Activated CD8-positive, alpha-beta memory T cell treated with anti-CD3 and anti-CD28 coated beads, Interleukin-2, amount 50 U/mL, for 24 hours (primary cell): Measurements from ENCODE around the gene MAPK10.
"Not testable (repeated sequence)": the region's sequence is repeated elsewhere in the genome, so short reads cannot be mapped to it uniquely, and the experiment has no call there.

Source experiments
- DNase-seq: peaks from one replicate; pipeline ENCODE4 v3.0.0-alpha.2; 2020; ENCODE audit errors: extremely low read depth

Gene MAPK10

DNA sequence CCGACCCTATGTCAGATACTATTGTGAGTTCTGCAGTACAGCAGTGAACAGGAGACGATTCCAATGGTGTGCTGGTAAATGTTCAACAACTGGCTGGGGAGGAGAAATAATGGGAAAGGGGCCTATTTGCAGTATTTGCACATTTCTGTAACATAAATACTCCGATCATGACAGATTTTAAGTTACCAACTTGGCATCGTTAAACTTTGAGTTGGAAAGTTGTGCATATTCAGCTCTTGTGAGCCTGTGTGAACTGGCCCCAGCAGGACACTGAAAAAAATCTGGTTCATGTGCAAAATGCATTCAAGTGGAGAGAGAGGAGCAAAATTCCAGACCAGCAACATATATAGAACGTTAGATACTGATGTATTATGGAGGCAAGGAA lies 175.0 kb downstream of the MAPK10 start:
- DNase-seq, result no peak

DNA sequence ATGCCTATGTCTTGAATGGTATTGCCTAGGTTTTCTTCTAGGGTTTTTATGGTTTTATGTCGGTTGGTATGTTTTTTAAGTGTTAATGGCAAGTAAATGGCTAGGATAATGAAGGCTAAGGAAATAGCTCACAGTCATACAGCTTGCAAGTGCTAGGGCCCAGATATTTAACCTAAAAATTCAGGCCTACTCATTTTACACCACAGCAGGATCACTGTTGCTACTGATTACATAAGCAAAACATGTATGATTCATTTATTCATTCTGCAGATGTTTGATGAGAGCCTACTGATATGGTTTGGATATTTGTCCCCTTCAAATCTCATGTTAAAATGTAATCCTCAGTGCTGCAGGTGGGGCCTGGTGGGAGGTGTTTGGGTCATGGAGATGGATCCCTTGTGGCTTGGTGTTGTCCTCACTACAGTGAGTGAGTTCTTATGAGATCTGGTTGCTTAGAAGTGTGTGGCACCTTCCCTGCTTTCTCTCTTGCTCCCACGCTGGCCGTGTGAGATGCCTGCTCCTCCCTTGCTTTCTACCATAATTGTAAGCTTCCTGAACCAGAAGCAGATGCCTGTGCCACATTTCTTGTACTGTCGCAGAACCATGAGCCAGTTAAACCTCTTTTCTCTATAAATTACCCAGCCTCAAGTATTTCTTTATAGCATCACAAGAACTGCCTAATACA lies 175.5 kb downstream of the MAPK10 start:
- no peak for DNase-seq

DNA sequence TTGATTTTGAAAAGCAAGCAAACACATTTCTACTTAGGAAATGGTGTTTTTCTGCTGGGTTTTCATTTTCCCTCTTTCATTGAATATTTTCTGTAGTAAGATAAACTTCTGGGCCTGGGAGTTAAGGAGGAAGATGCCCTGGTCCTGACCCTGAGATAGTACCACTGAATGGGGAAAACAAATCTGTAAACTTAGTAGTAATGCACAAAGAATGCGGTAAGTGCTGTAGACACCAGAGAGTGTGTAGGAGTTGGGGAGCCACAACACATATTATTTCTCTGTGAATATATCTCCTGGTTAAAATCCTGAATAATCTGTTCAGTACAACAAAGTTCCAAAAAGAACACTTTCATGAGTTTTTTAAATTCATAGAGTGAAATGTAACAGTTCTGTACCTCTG lies 178.3 kb downstream of the MAPK10 start:
- no peak for DNase-seq

DNA sequence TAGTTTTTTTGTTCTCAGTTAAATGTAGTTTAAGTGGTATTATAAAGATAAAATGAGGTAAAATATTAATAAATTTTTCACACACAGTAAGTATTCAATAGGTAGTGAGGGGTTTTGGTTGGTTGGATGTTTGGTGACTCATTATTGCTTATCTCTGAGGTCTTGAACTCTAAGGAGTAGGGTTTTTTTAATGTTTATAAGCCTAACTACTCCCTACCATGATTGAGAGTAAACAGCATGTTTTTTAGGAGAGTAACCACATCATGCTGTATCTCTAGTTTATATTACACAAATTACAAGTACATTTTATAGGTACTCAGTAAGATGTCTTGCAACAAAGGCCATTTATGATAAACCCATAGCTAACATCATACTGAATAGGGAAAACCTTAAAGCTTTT lies 181.6 kb downstream of the MAPK10 start:
- DNase-seq, result no peak

DNA sequence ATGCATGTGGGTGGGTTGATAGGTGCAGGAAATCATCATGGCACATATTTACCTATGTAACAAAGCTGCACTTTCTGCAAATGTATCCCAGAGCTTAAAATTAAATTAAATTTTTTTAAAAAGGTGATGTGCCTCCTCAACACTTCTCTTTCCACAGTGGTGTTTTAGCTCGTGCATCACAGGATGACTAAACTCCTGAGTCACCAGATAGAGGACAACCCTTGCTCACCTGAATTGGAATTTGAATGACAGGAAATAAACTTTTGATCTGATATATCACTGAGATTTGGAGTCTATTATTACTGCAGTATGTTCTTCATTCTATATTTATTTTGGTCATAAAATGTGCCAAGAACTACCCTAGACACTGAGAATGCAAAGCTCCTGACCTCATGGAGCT lies 185.3 kb downstream of the MAPK10 start:
- DNase-seq, result no peak

DNA sequence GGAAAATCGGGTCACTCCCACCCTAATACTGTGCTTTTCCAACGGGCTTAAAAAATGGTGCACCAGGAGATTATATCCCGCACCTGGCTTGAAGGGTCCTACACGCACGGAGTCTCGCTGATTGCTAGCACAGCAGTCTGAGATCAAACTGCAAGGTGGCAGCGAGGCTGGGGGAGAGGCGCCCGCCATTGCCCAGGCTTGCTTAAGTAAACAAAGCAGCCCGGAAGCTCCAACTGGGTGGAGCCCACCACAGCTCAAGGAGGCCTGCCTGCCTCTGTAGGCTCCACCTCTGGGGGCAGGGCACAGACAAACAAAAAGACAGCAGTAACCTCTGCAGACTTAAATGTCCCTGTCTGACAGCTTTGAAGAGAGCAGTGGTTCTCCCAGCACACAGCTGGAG lies 191.5 kb downstream of the MAPK10 start:
- DNase-seq, result not testable (repeated sequence)

DNA sequence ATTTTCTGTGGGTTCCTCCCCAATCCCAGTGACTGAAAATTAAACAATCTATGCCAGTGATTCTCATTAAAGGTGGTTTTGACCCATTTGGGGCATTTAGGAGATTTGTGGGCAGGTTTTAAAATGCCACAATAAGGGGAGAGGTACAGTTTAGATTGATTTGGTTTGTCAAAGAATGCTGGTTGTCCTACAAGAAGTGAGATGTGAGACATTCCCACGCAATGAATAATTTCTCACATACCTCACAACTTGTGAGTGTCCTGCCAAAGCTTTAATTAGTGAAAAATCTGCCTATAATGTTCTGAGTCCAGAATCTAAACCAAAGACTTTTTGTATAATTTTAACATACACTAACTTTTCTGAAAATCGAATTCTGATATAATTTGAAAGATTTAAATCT lies 199.4 kb downstream of the MAPK10 start:
- DNase-seq, result no peak

DNA sequence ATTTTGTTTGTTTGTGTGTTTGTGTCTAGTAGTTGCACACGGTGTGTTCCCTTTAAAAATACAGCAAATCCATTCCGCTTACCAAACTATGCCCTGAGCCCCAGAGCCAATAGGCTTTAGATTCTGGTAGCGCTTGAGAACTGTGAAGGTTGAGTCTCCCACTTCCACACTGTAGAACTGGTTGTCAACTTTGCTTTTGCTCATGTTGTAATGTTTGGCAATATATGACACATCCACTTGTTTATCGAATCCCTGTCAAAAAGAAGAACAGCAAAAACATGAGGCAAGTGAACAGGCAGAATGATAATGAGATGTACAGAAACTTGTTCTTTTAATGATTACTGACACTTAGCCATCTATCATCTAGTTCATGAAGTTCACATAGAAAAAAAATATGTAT lies 200.6 kb downstream of the MAPK10 start:
- no peak for DNase-seq

DNA sequence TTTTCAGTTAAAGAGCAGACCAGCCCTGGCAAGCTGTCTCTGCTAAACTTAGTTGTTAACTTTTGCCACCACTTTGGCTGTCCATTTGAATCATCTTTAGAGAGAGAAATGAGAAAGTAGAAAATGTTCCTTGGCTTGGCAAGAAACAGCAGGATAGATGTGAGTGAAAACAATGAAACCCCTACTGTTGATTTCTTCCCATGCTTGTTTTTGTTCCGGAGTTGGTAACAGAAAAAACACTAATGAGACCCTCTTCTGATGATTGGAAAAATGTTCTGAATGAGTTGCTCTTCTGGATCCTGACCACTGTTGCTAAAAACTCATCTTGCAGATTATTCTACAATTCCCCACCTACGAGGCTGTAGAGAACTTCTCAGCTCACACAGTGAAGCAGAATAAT lies 203.3 kb downstream of the MAPK10 start:
- DNase-seq, result no peak

DNA sequence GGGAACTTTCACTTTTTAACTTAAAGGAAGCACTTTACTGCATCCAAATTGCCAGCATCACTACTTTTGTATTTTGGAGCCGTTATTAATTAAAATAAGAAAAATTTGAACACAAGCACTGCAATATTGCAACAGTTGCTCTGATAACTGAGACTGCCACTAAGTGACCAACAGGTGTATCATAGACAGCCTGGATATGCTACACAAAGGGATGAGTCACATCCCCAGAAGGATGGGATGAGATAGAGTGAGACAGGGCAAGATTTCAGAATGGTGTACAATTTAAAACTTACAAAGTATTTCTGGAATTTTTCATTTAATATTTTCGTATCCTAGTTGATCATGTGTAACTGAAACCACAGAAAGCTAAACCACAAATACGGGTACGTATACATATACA lies 204.1 kb downstream of the MAPK10 start:
- no peak for DNase-seq

DNA sequence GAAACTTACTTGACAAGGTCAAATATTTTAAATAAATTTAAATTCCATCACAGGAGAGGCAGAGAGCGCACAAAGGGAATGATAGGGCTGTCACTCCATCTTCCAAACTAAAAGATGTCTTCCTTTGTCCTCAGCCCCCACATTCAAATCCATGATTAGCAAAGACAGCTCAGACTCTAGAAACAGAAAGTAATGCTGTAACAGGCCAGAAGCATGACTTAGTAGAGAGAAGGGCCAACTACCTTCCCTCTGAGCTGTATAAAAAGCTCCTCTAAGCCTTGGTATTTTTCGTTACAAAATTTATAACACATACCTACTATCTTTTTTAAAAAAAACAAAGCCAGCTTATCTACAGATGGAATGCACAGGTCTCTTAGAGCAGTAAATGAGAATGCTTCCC lies 207.4 kb downstream of the MAPK10 start:
- no peak for DNase-seq

DNA sequence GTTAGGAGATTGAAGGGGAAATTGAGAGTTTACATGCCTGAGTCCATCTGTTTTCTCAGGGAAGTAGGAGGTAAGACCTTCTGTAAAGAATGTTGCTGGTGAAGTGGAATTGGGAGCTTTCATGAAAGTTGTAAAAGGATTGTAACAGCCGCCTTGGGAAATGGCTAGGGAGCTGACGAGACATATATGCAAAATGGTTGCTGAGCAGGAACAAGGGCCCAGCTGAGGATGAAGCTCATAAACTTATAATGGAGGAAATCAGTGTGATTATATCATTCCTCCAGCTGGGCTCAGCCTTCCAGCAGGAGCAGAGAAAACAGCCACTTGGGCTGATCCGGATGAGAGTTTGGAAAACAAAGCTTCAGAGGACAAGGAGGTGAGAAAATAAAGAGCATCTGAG lies 208.7 kb downstream of the MAPK10 start:
- DNase-seq, result no peak

DNA sequence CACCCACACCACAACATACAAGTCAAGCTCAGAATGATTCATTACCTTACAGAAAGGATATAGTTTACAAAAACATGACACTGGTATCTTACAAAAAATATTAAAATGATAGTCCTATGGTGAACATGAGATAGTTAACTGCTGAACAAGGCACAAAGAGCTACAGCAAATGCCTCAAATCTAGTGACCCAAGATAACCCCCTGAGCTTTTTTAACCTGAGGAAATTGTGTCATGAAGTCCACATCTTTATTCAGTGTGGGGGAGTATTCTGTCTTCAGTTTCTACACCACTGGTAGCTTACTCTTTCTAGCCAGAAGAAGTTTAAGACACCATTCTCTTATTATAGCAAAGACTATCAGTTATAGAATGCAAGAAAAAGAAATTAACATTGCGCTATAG lies 218.7 kb downstream of the MAPK10 start:
- DNase-seq, result no peak

DNA sequence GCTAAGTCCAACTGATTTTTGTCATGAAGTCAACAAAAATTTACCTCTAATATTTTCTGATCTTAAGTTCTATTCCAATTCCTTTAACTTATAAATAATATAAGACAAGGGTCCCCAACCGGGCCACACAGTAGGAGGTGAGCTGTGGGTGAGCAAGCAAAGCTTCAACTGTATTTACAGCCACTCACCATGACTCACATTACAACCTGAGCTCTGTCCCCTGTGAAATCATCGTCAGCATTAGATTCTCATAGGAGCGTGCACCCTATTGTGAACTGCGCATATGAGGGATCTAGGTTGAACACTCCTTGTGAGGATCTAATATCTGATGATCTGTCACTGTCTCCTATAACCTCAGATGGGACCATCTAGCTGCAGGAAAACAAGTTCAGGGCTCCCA lies 227.4 kb downstream of the MAPK10 start:
- DNase-seq, result no peak

DNA sequence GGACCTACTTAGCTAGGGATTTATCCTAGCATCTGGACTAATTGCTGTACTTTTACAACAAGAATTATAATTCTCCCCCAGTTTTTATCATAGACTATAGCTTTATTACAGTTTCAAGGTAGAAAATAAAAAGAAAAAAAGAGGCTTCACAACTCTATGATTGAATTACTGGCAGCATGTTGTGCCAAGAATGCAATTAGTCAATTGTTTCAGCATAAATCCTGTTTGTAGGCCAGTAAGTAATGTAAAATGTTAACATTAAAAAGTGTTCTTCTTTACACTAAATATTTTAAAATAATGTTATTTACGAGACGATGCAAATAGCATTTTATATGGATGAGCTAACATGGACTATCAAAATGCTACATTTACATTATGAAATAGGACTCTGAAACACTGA lies 228.4 kb downstream of the MAPK10 start:
- no peak for DNase-seq

DNA sequence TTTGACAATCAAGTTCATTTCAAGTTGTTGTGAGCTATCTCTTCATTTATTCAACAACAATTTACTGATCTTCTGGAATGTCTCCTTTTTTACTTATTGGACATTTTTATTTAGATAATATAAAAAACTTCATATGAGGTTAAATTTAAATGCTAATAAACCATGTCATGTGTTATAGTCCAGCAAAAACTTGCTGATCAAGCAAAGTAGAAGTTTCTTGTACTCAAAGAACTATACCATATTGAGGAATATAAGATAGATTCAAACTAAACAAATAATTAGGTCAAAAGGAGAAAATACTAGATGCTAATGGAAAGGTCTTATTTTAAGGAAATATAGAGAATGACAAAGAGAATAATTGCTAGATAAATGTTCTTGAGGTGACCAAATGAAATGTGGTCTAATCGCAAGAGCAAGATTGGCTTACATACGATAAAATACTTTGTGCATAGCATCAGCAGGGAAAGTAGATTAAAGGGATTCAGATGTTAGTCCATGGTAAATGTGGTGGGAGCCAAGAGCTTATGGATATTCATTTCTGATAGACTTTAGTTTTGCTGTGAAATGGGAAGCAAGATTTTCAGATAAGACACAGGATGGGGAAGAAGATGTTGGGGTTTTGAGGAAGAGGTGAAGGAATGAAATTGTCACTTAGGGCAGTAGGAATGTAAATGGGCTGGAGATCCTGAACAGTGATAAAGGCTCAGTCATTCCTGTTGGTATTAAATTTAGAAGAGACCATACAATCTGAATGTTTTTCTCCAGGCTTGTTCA lies 229.5 kb downstream of the MAPK10 start:
- DNase-seq, result no peak

DNA sequence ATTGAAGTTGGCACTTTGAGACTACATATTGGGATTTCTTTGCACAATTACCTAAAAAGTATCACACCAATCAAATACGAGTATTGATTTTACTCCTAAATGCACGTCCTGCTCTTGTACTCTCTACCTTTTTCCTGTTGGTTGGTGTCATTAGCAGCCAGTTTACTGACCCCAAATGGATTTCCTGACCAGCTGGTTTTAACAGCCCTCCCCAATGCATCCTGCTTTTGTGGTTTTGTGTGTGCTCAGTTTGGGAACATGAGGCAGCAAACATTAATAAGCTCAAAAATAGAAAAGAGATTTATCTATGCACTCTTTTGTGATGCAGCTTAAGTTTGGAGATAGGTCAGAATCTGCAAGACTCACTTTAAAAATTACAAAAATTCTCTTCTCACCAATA lies 230.3 kb downstream of the MAPK10 start:
- DNase-seq, result no peak

DNA sequence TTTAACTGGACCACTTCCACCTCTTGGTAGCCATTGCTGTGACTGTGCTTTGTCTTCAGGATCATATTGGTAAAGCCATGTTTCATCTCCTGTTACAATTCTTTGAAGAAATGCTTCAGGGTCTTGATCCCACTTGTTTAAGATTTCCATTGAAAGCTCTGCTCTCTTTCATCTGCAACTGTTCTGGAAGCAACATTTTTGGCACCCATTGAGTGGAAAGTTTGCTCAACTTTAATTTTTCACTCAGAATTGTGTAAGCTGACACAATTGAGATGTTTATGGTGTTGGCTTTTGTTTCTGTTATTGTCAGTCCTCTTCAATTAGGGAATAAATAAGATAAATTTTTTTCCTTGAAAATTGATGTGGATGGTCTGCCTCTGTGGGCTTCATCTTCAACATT lies 237.4 kb downstream of the MAPK10 start:
- DNase-seq, result no peak

DNA sequence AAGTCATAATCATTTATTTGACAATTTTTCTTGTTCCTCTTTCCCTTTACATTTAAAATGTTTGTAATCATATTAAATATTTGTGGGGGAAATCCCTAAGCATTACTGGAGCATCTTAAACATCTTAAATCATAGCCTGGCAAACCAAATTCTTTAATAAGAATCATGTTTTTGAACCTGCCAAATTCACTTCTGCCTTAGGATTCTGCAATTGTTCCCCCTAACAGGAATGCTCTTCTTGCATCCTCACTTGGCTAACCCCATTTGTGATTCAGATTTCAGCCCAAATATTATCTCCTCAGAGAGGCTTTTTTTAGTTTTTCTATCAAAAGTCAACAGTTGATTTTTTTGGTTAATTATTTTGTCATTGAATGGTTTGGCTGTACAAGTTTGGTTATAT lies 241.1 kb downstream of the MAPK10 start:
- DNase-seq, result no peak

DNA sequence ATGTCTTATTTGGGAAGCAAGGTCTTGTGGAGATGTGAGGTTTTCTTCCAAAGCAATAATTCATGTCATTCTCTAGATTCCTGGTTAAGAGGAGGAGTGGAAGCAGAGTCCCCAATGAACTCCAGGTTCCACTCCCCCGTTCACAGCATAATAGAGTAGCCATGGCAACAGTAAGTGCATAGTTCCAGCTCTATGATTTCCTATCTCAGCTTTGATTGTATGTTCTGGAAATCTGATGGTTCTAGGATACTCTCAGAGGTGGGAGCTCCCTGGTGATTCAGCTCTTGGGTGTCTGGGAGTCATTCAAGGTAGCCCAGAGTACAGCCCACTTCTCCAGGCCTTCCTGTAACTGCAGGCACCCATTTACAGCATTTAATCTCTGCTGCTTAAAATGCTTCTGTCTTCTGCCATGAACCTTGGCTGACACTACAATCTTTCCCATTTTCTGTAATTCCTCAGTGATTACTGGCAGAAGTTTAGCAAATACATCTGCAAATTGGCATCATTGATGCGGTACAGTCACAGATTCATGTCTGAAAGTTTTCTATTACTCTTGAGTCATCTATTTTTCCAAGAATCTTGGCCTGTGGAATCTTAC lies 242.0 kb downstream of the MAPK10 start:
- DNase-seq, result no peak

DNA sequence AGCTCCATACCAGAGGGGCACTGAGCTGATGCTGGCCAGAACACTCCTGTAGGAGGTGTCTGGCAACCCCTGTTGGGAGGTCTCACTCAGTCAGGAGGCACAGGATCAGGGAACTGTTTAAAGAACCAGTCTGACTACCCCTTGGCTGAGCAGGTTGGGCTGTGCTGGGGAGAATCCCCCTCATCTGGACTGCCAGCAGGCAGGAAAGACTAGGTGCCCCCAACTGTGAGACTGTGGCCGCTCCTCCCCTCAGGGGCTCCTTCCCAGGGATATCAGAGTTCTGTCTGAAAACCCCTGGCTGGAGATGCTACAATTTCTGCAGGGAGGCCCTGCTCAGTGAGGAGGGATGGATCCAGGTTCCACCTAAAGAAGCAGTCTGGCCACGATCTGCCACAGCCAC lies 245.3 kb downstream of the MAPK10 start:
- DNase-seq, result no peak

DNA sequence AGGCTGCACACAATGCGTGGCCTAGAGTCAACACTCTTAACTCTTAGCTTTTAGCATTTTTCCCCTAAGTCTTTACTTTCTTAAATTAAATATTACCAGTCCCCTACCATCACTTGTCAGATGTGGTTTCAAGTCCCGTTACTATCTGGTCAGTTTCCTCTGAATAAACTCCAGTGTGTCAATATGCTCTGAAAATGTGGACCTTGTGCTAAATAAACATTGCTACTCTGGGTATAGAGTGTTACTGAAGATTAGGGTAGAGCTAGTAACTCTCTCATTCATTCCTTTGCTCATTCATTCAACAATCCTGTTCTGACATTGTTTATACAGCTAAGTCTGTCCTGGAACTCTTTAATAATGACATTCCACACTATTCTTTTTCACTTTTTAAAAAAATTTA lies 251.0 kb downstream of the MAPK10 start:
- no peak for DNase-seq

DNA sequence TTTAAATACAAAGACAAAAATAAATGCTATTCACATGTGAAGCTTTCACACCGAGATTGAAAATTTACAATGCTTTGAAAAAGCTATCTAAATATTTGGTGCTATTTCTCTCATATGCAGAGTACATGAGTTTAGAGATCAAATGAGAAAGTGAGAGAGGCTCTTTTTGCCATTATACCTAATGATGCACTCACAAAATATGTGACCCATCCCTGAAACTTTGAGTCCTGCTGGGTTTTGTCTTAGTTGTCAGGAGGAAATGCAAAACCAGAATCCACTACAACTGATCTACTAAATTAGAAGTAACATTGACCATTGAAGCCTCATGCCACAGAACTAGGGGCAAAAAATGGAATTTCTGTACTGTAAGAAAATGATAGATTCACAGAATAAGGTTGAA lies 251.7 kb downstream of the MAPK10 start:
- no peak for DNase-seq
